Endothelial cell of umbilical vein (primary cell): ENCODE results near the gene GDI1.

Experiments
- EZH2 ChIP-seq: IDR thresholded peaks from 2 replicates; pipeline ENCODE4 v1.6.1; 2012; ENCODE audit warnings: borderline replicate concordance, low read depth, mild to moderate bottlenecking, moderate library complexity, low read length, inconsistent platforms; ENCODE audit not compliant: severe bottlenecking
- GATA2 ChIP-seq: IDR thresholded peaks from 2 replicates; pipeline ENCODE4 v1.7.0; 2011; ENCODE audit warnings: low read depth, mild to moderate bottlenecking, moderate library complexity, mixed read lengths, low read length; ENCODE audit not compliant: insufficient read length, insufficient read depth
- JUN ChIP-seq: IDR thresholded peaks from 2 replicates; pipeline ENCODE4 v1.6.1; 2011; ENCODE audit warnings: borderline replicate concordance, low read depth; ENCODE audit not compliant: insufficient read length, insufficient read depth
- MYC ChIP-seq: IDR thresholded peaks from one replicate; pipeline ENCODE4 v1.6.1; 2011; ENCODE audit warnings: mild to moderate bottlenecking, low read depth, low read length
- POLR2A ChIP-seq: IDR thresholded peaks from 2 replicates; pipeline ENCODE4 v1.6.1; 2012; ENCODE audit warnings: low read depth, mild to moderate bottlenecking, control low read depth, low read length
- POLR2AphosphoS5 ChIP-seq: IDR thresholded peaks from 2 replicates; pipeline ENCODE4 v1.6.1; 2012; ENCODE audit warnings: low read depth, mild to moderate bottlenecking, control low read depth, low read length, moderate library complexity; ENCODE audit not compliant: insufficient read depth
- TF ChIP-seq, protein P1 (sequence below), 2 donors: IDR thresholded peaks; 1 replicate in 1 of 2; 2 replicates in 1 of 2; pipeline ENCODE4 v1.5.1; 2011; ENCODE audit warnings: low read length in 2 of 2, mild to moderate bottlenecking in 2 of 2, moderate library complexity in 2 of 2, control low read depth in 1 of 2, inconsistent platforms in 1 of 2, low read depth in 1 of 2; ENCODE audit not compliant: insufficient read depth in 1 of 2; ENCODE audit errors: extremely low read depth in 1 of 2
- TF ChIP-seq, protein P2 (sequence below): IDR thresholded peaks from 2 replicates; pipeline ENCODE4 v1.6.1; 2011; ENCODE audit not compliant: insufficient read depth, insufficient read length

DNA sequence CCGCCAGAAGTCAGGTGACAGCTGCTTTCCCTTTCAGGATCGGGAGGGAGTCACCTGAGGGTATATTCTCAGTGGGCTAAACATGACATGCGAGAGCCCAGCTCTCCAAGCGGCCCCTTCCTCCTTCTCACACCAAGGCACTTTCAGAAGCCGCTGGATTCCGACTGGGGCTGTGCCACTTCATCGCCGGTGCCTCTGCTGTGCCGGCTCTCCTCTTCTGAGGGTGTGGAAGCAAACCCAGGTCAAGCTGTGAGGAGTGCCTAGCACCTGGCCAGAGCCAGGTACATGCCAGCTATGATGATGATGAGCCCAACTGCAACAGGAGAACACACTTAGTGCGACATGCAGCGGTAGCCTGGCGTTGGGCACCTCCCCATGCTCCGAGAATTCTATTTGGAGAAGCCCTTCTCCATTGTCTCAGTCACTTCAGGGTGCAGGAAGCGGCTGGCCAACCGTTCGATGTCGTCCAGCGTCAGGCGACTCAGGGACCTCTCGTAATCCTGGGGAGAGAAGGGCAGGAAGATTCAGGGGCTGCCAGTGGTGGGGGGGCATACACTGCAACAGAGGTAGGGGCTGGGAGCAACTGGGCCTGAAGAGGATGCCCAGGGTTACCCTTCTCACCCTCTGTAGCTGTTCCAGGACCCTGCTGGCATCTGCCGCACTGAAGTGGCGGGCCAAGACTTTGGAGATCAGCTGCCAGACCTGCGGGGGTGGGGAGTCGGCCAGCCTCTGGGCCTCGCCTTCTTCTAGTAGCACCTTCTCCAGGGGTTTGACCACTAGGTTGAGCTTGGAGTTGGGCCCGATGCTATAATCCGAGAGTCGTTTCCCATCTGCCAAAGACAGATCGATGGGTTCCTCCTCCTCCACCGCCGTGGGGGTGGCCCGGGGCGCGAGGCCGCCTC, 48.4 kb downstream of the GDI1 start:
- TF ChIP-seq, protein P1, sequence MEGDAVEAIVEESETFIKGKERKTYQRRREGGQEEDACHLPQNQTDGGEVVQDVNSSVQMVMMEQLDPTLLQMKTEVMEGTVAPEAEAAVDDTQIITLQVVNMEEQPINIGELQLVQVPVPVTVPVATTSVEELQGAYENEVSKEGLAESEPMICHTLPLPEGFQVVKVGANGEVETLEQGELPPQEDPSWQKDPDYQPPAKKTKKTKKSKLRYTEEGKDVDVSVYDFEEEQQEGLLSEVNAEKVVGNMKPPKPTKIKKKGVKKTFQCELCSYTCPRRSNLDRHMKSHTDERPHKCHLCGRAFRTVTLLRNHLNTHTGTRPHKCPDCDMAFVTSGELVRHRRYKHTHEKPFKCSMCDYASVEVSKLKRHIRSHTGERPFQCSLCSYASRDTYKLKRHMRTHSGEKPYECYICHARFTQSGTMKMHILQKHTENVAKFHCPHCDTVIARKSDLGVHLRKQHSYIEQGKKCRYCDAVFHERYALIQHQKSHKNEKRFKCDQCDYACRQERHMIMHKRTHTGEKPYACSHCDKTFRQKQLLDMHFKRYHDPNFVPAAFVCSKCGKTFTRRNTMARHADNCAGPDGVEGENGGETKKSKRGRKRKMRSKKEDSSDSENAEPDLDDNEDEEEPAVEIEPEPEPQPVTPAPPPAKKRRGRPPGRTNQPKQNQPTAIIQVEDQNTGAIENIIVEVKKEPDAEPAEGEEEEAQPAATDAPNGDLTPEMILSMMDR (IDR thresholded peaks at IDR 0.05; ENCODE audit: extremely low read depth in 1 of 2, insufficient read depth in 1 of 2, low read depth in 1 of 2, low read length in 2 of 2) = no peak
- TF ChIP-seq POLR2A = no peak
- no peak for TF ChIP-seq EZH2
- no peak for TF ChIP-seq GATA2
- TF ChIP-seq, protein P2, sequence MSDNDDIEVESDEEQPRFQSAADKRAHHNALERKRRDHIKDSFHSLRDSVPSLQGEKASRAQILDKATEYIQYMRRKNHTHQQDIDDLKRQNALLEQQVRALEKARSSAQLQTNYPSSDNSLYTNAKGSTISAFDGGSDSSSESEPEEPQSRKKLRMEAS = no peak
- no peak for TF ChIP-seq POLR2AphosphoS5
- TF ChIP-seq JUN = no peak
- TF ChIP-seq MYC = no peak
